WTC11 (cell line): ENCODE results near the gene LANCL2. TPM values are rescaled to one million over a fixed set of nuclear protein-coding genes. Genes with fewer than 3 reads are reported as not detected.

Experiments
- ATAC-seq: fragments of 200-7000 bp; cut with Tn5 transposase; 2 replicates; pipeline ENCODE4 v1.10.0; 2021; ENCODE audit warnings: mild to moderate bottlenecking, moderate library complexity
- CTCF ChIA-PET: fragments of 300-600 bp; sonication (Branson Sonifier 250); formaldehyde crosslinking; loops from one replicate; lab custom pipeline; 2021; ENCODE audit warnings: antibody characterized with exemption; lab: Charles Lee
- POLR2A ChIA-PET: fragments of 350-600 bp; sonication (Branson Sonifier 250); formaldehyde crosslinking; loops from one replicate; lab custom pipeline; 2021; ENCODE audit warnings: antibody characterized with exemption; lab: Charles Lee
- DNase-seq: peaks from one replicate; pipeline ENCODE4 v3.0.0; 2021; ENCODE audit warnings: low spot score
- H3K27ac Mint-ChIP-seq: 2 replicates; pipeline ENCODE4 v1.8.0; 2021; ENCODE audit warnings: mixed read lengths
- H3K27me3 Mint-ChIP-seq: 2 replicates; pipeline ENCODE4 v1.8.0; 2021; ENCODE audit warnings: low read depth, mild to moderate bottlenecking, moderate library complexity, mixed read lengths
- H3K36me3 Mint-ChIP-seq: 2 replicates; pipeline ENCODE4 v1.8.0; 2021; ENCODE audit warnings: mixed read lengths
- H3K4me1 Mint-ChIP-seq: 2 replicates; pipeline ENCODE4 v1.8.0; 2022; ENCODE audit warnings: mixed read lengths
- H3K4me3 Mint-ChIP-seq: 2 replicates; pipeline ENCODE4 v1.8.0; 2021; ENCODE audit warnings: mild to moderate bottlenecking, moderate library complexity, mixed read lengths
- H3K9me3 Mint-ChIP-seq: 2 replicates; pipeline ENCODE4 v1.8.0; 2021; ENCODE audit warnings: mixed read lengths
- AFF4 ChIP-seq: sonication (generic); formaldehyde crosslinking; IDR thresholded peaks from 2 replicates; pipeline ENCODE4 v1.8.1; 2023; ENCODE audit warnings: mild to moderate bottlenecking, missing genetic modification reagents, borderline replicate concordance
- ATF3 ChIP-seq: sonication (generic); formaldehyde crosslinking; conservative IDR thresholded peaks from 2 replicates; pipeline ENCODE4 v1.8.1; 2022; ENCODE audit warnings: mild to moderate bottlenecking, missing genetic modification reagents
- ATF6 ChIP-seq: sonication (generic); formaldehyde crosslinking; IDR thresholded peaks from 2 replicates; pipeline ENCODE4 v1.8.1; 2023; ENCODE audit warnings: mild to moderate bottlenecking, missing genetic modification reagents
- CREM ChIP-seq: sonication (generic); formaldehyde crosslinking; IDR thresholded peaks from 2 replicates; pipeline ENCODE4 v1.8.1; 2022; ENCODE audit warnings: mild to moderate bottlenecking, missing genetic modification reagents, moderate library complexity
- E2F1 ChIP-seq: sonication (generic); formaldehyde crosslinking; IDR thresholded peaks from 2 replicates; pipeline ENCODE4 v1.8.0; 2022; ENCODE audit warnings: mild to moderate bottlenecking, missing genetic modification reagents
- E2F4 ChIP-seq: sonication (generic); formaldehyde crosslinking; IDR thresholded peaks from 2 replicates; pipeline ENCODE4 v1.8.1; 2022; ENCODE audit warnings: low read depth, mild to moderate bottlenecking, moderate library complexity, missing genetic modification reagents, borderline replicate concordance
- E2F5 ChIP-seq: sonication (generic); formaldehyde crosslinking; IDR thresholded peaks from 2 replicates; pipeline ENCODE4 v1.8.1; 2022; ENCODE audit warnings: mild to moderate bottlenecking, moderate library complexity, missing genetic modification reagents
- EMX1 ChIP-seq: fragments of 250-450 bp; sonication (Bioruptor Pico); IDR thresholded peaks from 2 replicates; pipeline ENCODE4 v1.8.0; 2021; ENCODE audit warnings: mild to moderate bottlenecking
- ERG ChIP-seq: fragments of 250-450 bp; sonication (Bioruptor Pico); IDR thresholded peaks from 2 replicates; pipeline ENCODE4 v1.8.0; 2021; ENCODE audit warnings: mild to moderate bottlenecking
- HMGA2 ChIP-seq: fragments of 250-450 bp; sonication (Bioruptor Pico); IDR thresholded peaks from 2 replicates; pipeline ENCODE4 v1.4.0; 2021; ENCODE audit warnings: mild to moderate bottlenecking, moderate library complexity
- KAT7 ChIP-seq: sonication (generic); formaldehyde crosslinking; IDR thresholded peaks from 2 replicates; pipeline ENCODE4 v1.8.1; 2023; ENCODE audit warnings: missing genetic modification reagents, mild to moderate bottlenecking, borderline replicate concordance
- MLX ChIP-seq: sonication (generic); formaldehyde crosslinking; IDR thresholded peaks from 2 replicates; pipeline ENCODE4 v1.8.1; 2023; ENCODE audit warnings: mild to moderate bottlenecking, missing genetic modification reagents, moderate library complexity
- MYBL2 ChIP-seq: sonication (generic); formaldehyde crosslinking; IDR thresholded peaks from 2 replicates; pipeline ENCODE4 v1.8.1; 2023; ENCODE audit warnings: mild to moderate bottlenecking, moderate library complexity, missing genetic modification reagents
- NFYB ChIP-seq: sonication (generic); formaldehyde crosslinking; conservative IDR thresholded peaks from 2 replicates; pipeline ENCODE4 v1.8.0; 2022; ENCODE audit warnings: low read depth, missing genetic modification reagents
- PREB ChIP-seq: sonication (generic); formaldehyde crosslinking; IDR thresholded peaks from 2 replicates; pipeline ENCODE4 v1.8.1; 2022; ENCODE audit warnings: mild to moderate bottlenecking, missing genetic modification reagents, moderate library complexity, borderline replicate concordance
- SMAD3 ChIP-seq: sonication (generic); formaldehyde crosslinking; IDR thresholded peaks from 2 replicates; pipeline ENCODE4 v1.8.0; 2022; ENCODE audit warnings: missing genetic modification reagents, mild to moderate bottlenecking, borderline replicate concordance
- SOX15 ChIP-seq: fragments of 250-450 bp; sonication (Bioruptor Pico); IDR thresholded peaks from 2 replicates; pipeline ENCODE4 v1.9.0; 2021; ENCODE audit warnings: mild to moderate bottlenecking
- SP1 ChIP-seq: sonication (generic); formaldehyde crosslinking; conservative IDR thresholded peaks from 2 replicates; pipeline ENCODE4 v1.8.1; 2022; ENCODE audit warnings: missing genetic modification reagents
- TEAD4 ChIP-seq: sonication (generic); formaldehyde crosslinking; IDR thresholded peaks from 2 replicates; pipeline ENCODE4 v1.8.0; 2022; ENCODE audit warnings: mild to moderate bottlenecking, missing genetic modification reagents
- ZNF138 ChIP-seq: sonication (generic); formaldehyde crosslinking; conservative IDR thresholded peaks from 2 replicates; pipeline ENCODE4 v1.8.1; 2022; ENCODE audit warnings: mild to moderate bottlenecking, moderate library complexity, missing genetic modification reagents
- ZNF396 ChIP-seq: fragments of 250-450 bp; sonication (Bioruptor Pico); IDR thresholded peaks from 2 replicates; pipeline ENCODE4 v1.8.0; 2021; ENCODE audit warnings: mild to moderate bottlenecking, moderate library complexity, borderline replicate concordance
- total RNA-seq: library from RNA; stranded (reverse); gene quantifications from 3 replicates; pipeline ENCODE4 v1.2.3, GENCODE V29; 2021

Gene LANCL2
- total RNA-seq, 1 experiment from 2014 or later, result 13.2 TPM

- CTCF ChIA-PET, result no interaction called here
- no peak for ATAC-seq
Measured at GRCh38 chr7:55468495-55468894, 103.4 kb downstream of the LANCL2 start.

GRCh38 chr7:55469271-55469681 is 104.1 kb downstream of the LANCL2 start:
- Mint-ChIP-seq H3K4me1 (no peaks in the 10 kb centered on the region), H3K36me3 (peaks cover 48% of the 10 kb centered on the region), H3K27ac (no peak overlapping the region), H3K9me3 (peaks cover 38% of the 10 kb centered on the region), H3K27me3 (peaks cover 2% of the 10 kb centered on the region; the same call in 1 of the 2 replicates), H3K4me3 (no peak overlapping the region)
- no peak for ATAC-seq
- ChIA-PET CTCF (no interaction called here), POLR2A (no interaction called here)
- DNase-seq, result no peak
- TF ChIP-seq AFF4 (CRISPR knock-in tag), result no peak
- TF ChIP-seq HMGA2 (CRISPR knock-in tag), result no peak
- TF ChIP-seq E2F4 (CRISPR knock-in tag), result no peak
- no peak for TF ChIP-seq EMX1 (CRISPR knock-in tag)
- no peak for TF ChIP-seq E2F1 (CRISPR knock-in tag)
- no peak for TF ChIP-seq SP1 (CRISPR knock-in tag)
- TF ChIP-seq CREM, result no peak
- no peak for TF ChIP-seq ATF3 (CRISPR knock-in tag)
- no peak for TF ChIP-seq ERG
- TF ChIP-seq ATF6, result no peak
- TF ChIP-seq SMAD3 (CRISPR knock-in tag), result no peak
- no peak for TF ChIP-seq E2F5 (CRISPR knock-in tag)
- TF ChIP-seq MYBL2 (CRISPR knock-in tag), result no peak
- no peak for TF ChIP-seq ZNF138

More at GRCh38 chr7:55468495-55468894, 103.4 kb downstream of the LANCL2 start:
- no peak overlapping the region for H3K4me3 Mint-ChIP-seq
- no peak for DNase-seq
- H3K4me1 Mint-ChIP-seq, result no peaks in the 10 kb centered on the region
- no peak overlapping the region for H3K27ac Mint-ChIP-seq
- POLR2A ChIA-PET, result interaction anchor here (0.7 kb wide), 1 partner anchor 16 kb away, joined by 3 read pairs; no protein-coding TSS in a partner anchor
- peaks cover 2% of the 10 kb centered on the region for H3K27me3 Mint-ChIP-seq
- H3K9me3 Mint-ChIP-seq, result peaks cover 45% of the 10 kb centered on the region
- H3K36me3 Mint-ChIP-seq, result peaks cover 55% of the 10 kb centered on the region
- TF ChIP-seq TEAD4 (CRISPR knock-in tag), result no peak
- no peak for TF ChIP-seq ZNF396 (CRISPR knock-in tag)
- TF ChIP-seq NFYB, result no peak
- no peak for TF ChIP-seq PREB (CRISPR knock-in tag)
- TF ChIP-seq KAT7 (CRISPR knock-in tag), result no peak
- TF ChIP-seq SOX15 (CRISPR knock-in tag), result no peak
- TF ChIP-seq MLX, result no peak
- TF ChIP-seq, all 79 proteins: peak for 0
